ENCODE measurements around the gene UGT2B7.
"Not testable (repeated sequence)": the region's sequence is repeated elsewhere in the genome, so short reads cannot be mapped to it uniquely, and the experiment has no call there.

- not testable (repeated sequence) for TF ChIP-seq CTCF, POLR2A (IDR thresholded peaks at IDR 0.05)
Measured at GRCh38 chr4:69053309-69053885, 42.9 kb upstream of the UGT2B7 start.
